ENCODE data around the gene GJB1. TPM values are rescaled to one million over a fixed set of nuclear protein-coding genes. Genes with fewer than 3 reads are reported as not detected.

The GJB1 gene
- polyA plus RNA-seq, 1 donor from 2014 or later: not detected

DNA sequence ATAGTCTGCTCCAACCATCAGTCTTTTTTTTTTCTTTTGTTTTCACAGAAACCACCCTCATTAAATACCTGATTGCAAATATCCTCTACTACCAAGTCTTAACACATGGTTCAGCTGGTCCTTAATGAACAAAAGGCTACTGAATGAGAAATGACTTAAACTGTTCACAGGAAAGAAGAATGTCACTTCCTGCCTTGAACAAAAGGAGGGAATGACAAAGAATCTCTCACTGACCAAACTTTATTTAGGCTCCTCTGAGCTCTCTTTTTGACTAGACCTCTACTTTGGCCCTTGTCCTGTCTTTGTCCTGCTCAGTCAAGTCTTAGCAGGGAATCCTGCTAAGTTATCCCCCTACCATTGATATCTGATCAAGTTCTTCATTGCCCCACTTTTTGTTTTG is 31.8 kb upstream of the GJB1 start:
- Histone ChIP-seq H3K4me2 (ENCODE audit: low read length) (no peak overlapping the region), H3K27ac (ENCODE audit: low read length) (no peak overlapping the region), H3K4me3 (ENCODE audit: low read length) (no peak overlapping the region), H3K36me3 (ENCODE audit: insufficient read depth, low read length) (no peaks in the 10 kb centered on the region), H3F3A (ENCODE audit: insufficient read depth, low read length, poor library complexity, severe bottlenecking) (no peaks in the 10 kb centered on the region), H3K9ac (ENCODE audit: low read length) (no peak overlapping the region), H3K9me3 (ENCODE audit: low read length) (no peaks in the 10 kb centered on the region), H3K79me2 (replicated peaks; ENCODE audit: insufficient read depth, low read length) (no peaks in the 10 kb centered on the region), H2AFZ (ENCODE audit: low read depth, low read length) (no peak overlapping the region), H4K20me1 (ENCODE audit: insufficient read depth) (no peaks in the 10 kb centered on the region), H3K27me3 (ENCODE audit: insufficient read depth, low read depth, low read length) (no peaks in the 10 kb centered on the region), H3K9me2 (ENCODE audit: insufficient read depth, low read length) (no peaks in the 10 kb centered on the region)
- TF ChIP-seq, protein P1, sequence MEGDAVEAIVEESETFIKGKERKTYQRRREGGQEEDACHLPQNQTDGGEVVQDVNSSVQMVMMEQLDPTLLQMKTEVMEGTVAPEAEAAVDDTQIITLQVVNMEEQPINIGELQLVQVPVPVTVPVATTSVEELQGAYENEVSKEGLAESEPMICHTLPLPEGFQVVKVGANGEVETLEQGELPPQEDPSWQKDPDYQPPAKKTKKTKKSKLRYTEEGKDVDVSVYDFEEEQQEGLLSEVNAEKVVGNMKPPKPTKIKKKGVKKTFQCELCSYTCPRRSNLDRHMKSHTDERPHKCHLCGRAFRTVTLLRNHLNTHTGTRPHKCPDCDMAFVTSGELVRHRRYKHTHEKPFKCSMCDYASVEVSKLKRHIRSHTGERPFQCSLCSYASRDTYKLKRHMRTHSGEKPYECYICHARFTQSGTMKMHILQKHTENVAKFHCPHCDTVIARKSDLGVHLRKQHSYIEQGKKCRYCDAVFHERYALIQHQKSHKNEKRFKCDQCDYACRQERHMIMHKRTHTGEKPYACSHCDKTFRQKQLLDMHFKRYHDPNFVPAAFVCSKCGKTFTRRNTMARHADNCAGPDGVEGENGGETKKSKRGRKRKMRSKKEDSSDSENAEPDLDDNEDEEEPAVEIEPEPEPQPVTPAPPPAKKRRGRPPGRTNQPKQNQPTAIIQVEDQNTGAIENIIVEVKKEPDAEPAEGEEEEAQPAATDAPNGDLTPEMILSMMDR (IDR thresholded peaks at IDR 0.05; ENCODE audit: poor library complexity, severe bottlenecking): no peak
- TF ChIP-seq, protein P2, sequence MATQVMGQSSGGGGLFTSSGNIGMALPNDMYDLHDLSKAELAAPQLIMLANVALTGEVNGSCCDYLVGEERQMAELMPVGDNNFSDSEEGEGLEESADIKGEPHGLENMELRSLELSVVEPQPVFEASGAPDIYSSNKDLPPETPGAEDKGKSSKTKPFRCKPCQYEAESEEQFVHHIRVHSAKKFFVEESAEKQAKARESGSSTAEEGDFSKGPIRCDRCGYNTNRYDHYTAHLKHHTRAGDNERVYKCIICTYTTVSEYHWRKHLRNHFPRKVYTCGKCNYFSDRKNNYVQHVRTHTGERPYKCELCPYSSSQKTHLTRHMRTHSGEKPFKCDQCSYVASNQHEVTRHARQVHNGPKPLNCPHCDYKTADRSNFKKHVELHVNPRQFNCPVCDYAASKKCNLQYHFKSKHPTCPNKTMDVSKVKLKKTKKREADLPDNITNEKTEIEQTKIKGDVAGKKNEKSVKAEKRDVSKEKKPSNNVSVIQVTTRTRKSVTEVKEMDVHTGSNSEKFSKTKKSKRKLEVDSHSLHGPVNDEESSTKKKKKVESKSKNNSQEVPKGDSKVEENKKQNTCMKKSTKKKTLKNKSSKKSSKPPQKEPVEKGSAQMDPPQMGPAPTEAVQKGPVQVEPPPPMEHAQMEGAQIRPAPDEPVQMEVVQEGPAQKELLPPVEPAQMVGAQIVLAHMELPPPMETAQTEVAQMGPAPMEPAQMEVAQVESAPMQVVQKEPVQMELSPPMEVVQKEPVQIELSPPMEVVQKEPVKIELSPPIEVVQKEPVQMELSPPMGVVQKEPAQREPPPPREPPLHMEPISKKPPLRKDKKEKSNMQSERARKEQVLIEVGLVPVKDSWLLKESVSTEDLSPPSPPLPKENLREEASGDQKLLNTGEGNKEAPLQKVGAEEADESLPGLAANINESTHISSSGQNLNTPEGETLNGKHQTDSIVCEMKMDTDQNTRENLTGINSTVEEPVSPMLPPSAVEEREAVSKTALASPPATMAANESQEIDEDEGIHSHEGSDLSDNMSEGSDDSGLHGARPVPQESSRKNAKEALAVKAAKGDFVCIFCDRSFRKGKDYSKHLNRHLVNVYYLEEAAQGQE (IDR thresholded peaks at IDR 0.05; ENCODE audit: borderline replicate concordance): no peak
- TF ChIP-seq RAD21 (conservative IDR thresholded peaks at IDR 0.05) (no peak), POLR2AphosphoS5 (IDR thresholded peaks at IDR 0.05) (no peak), MXI1 (conservative IDR thresholded peaks at IDR 0.05; ENCODE audit: poor library complexity, severe bottlenecking) (no peak), SMC3 (conservative IDR thresholded peaks at IDR 0.05; ENCODE audit: poor library complexity) (no peak), EP300 (conservative IDR thresholded peaks at IDR 0.05; ENCODE audit: poor library complexity, severe bottlenecking) (no peak), TAF1 (IDR thresholded peaks at IDR 0.05; ENCODE audit: low read depth) (no peak), EZH2 (IDR thresholded peaks at IDR 0.05; ENCODE audit: borderline replicate concordance, insufficient read depth, low read length, poor library complexity, severe bottlenecking) (no peak)

DNA sequence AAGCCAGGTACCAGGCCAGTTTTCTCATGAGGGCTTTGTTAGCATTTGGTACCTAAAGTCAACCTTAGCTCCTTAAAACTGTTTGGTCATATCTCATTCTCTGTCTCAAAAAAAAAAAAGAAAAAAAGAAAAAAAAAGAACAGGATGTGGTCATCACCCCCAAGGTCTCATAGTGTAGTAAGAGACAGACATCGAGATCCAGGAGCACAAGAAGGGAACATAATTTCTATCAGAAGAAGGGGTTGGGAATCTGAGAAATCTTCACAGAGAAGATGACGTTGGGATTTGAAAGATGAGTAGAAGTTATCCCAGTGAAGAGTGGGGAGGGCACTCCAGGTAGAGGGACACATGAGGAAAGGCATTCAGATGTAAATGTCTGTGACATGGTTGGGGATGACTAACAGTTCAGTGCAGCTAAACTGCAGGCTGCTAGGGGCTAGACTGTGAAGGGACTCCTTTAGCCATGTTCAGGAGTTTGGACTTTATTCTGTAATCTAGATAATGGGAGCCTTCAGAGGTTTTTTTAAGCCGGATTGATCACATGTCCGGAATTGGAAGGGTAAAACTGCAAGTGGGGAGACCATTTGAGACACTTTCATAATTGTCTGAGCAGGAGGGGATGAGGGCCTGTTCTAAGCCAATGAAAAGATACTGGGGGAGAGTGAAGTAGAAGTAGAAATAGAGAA is 26.9 kb upstream of the GJB1 start:
- Histone ChIP-seq H3K4me3 (ENCODE audit: low read length) (no peak overlapping the region), H3K27me3 (ENCODE audit: insufficient read depth, low read depth, low read length) (no peaks in the 10 kb centered on the region), H2AFZ (ENCODE audit: low read depth, low read length) (no peak overlapping the region)

More for the DNA sequence above, 26.9 kb upstream of the GJB1 start:
- Histone ChIP-seq H3F3A (ENCODE audit: insufficient read depth, low read length, poor library complexity, severe bottlenecking) (no peaks in the 10 kb centered on the region), H3K4me2 (ENCODE audit: low read length) (no peak overlapping the region), H3K9me3 (ENCODE audit: low read length) (no peaks in the 10 kb centered on the region), H3K36me3 (ENCODE audit: insufficient read depth, low read length) (no peaks in the 10 kb centered on the region), H3K9ac (ENCODE audit: low read length) (no peak overlapping the region), H3K27ac (ENCODE audit: low read length) (no peak overlapping the region), H4K20me1 (ENCODE audit: insufficient read depth) (no peaks in the 10 kb centered on the region), H3K9me2 (ENCODE audit: insufficient read depth, low read length) (no peaks in the 10 kb centered on the region), H3K79me2 (replicated peaks; ENCODE audit: insufficient read depth, low read length) (no peaks in the 10 kb centered on the region)
- TF ChIP-seq SMC3 (conservative IDR thresholded peaks at IDR 0.05; ENCODE audit: poor library complexity) (no peak), TAF1 (IDR thresholded peaks at IDR 0.05; ENCODE audit: low read depth) (no peak), POLR2AphosphoS5 (IDR thresholded peaks at IDR 0.05) (no peak), EZH2 (IDR thresholded peaks at IDR 0.05; ENCODE audit: borderline replicate concordance, insufficient read depth, low read length, poor library complexity, severe bottlenecking) (no peak), MXI1 (conservative IDR thresholded peaks at IDR 0.05; ENCODE audit: poor library complexity, severe bottlenecking) (no peak), EP300 (conservative IDR thresholded peaks at IDR 0.05; ENCODE audit: poor library complexity, severe bottlenecking) (no peak), RAD21 (conservative IDR thresholded peaks at IDR 0.05) (no peak)
- TF ChIP-seq, protein P2 (IDR thresholded peaks at IDR 0.05; ENCODE audit: borderline replicate concordance): no peak
- TF ChIP-seq, protein P1 (IDR thresholded peaks at IDR 0.05; ENCODE audit: poor library complexity, severe bottlenecking): no peak
